Measurements from ENCODE around the gene SLC5A10. TPM values are rescaled to one million over a fixed set of nuclear protein-coding genes. Genes with fewer than 3 reads are reported as not detected.
A peak's percentile ranks its signal among the peaks of the same experiment; 100 is the strongest.
"Not testable (repeated sequence)": the region's sequence is repeated elsewhere in the genome, so short reads cannot be mapped to it uniquely, and the experiment has no call there.

SLC5A10 gene
- total RNA-seq, 1 experiment from 2014 or later, result not detected

DNA sequence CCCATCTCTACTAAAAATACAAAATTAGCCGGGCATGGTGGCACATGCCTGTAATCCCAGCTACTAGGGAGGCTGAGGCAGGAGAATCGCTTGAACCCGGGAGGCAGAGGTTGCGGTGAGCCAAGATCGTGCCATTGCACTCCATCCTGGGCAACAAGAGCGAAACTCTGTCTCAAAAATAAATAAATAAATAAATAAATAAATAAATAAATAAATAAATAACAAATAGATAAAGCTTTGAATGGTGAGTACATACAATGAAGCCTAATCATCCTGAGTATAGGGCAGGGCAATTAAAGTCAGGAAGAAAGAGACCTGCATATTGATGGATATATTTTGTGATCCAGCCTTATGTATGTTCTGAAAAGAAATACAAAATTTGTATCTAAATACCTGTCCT lies 4.1 kb downstream of the SLC5A10 start:
- not testable (repeated sequence) for H3K9me3 ChIP-seq (replicated peaks); H3K4me1 ChIP-seq; H3K27ac ChIP-seq; H3K27me3 ChIP-seq; H3K4me3 ChIP-seq; H3K36me3 ChIP-seq; DNase-seq

DNA sequence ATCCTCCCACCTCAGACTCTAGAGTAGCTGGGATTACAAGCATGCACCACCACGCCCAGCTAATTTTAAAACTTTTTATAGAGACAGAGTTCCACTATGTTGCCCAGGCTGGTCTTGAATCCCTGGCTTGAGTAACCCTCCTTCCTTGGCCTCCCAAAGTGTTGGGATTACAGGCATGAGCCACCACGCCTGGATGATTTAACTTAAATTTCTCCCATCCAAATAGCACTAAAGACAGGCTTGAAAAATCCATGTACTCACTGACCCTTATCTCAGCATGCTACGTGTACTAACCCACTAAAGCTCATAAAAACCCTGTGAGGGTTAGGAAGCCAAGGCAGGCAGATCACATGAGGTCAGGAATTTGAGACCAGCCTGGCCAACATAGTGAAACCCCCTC lies 4.6 kb downstream of the SLC5A10 start:
- Histone ChIP-seq H3K4me1 (peaks cover 3% of the 10 kb centered on the region; the same call in 1 of the 2 replicates), H3K4me3 (no peak overlapping the region), H3K27me3 (peaks cover 5% of the 10 kb centered on the region; the same call in 1 of the 2 replicates), H3K36me3 (no peaks in the 10 kb centered on the region), H3K27ac (no peak overlapping the region), H3K9me3 (replicated peaks) (no peaks in the 10 kb centered on the region)
- DNase-seq, result no peak

DNA sequence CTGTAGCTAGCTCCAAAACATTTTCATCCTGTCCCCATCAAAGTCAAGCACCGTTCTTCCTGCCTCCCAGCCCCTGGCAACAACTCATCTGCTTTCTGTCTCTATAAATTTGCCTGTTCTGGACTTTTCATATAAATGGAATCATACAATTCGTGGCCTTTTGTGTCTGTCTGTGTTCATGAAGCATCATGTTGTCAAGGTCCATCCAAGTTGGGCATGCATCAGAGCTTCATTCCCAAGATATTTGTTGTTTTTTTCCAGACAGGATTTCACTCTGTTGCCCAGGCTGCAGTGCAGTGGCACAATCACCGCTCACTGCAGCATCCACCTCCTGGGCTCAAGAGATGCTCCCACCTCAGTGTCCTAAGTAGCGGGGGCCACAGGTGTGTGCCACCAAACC lies 5.9 kb downstream of the SLC5A10 start:
- H3K27ac ChIP-seq, result no peak overlapping the region
- no peaks in the 10 kb centered on the region for H3K9me3 ChIP-seq (replicated peaks)
- no peaks in the 10 kb centered on the region for H3K27me3 ChIP-seq
- H3K36me3 ChIP-seq, result no peaks in the 10 kb centered on the region
- H3K4me1 ChIP-seq, result peaks cover 3% of the 10 kb centered on the region; the same call in 1 of the 2 replicates
- no peak for DNase-seq
- no peak overlapping the region for H3K4me3 ChIP-seq

DNA sequence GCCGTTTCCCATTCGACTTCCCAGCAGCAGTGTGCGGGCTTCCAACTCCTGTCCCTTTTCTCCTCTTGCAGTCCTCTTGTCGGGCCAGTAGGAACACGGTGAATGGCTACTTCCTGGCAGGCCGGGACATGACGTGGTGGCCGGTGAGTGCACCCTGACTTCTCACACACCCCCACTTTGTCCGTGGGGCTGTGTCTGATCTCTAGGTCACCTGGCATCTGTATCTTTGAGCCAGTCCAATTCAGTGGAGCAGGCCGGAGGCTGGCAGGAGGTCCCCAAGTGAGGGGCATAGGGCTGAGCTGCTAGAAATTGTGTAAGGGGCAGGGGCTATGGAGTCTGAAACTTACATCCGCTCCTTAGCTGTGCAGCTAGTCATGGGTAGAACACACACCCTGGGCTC lies 6.6 kb downstream of the SLC5A10 start:
- DNase-seq, result no peak
- H3K27me3 ChIP-seq, result no peaks in the 10 kb centered on the region
- no peak overlapping the region for H3K27ac ChIP-seq
- H3K4me1 ChIP-seq, result peaks cover 3% of the 10 kb centered on the region; the same call in 1 of the 2 replicates
- H3K9me3 ChIP-seq (replicated peaks), result no peaks in the 10 kb centered on the region
- H3K36me3 ChIP-seq, result no peaks in the 10 kb centered on the region
- no peak overlapping the region for H3K4me3 ChIP-seq

DNA sequence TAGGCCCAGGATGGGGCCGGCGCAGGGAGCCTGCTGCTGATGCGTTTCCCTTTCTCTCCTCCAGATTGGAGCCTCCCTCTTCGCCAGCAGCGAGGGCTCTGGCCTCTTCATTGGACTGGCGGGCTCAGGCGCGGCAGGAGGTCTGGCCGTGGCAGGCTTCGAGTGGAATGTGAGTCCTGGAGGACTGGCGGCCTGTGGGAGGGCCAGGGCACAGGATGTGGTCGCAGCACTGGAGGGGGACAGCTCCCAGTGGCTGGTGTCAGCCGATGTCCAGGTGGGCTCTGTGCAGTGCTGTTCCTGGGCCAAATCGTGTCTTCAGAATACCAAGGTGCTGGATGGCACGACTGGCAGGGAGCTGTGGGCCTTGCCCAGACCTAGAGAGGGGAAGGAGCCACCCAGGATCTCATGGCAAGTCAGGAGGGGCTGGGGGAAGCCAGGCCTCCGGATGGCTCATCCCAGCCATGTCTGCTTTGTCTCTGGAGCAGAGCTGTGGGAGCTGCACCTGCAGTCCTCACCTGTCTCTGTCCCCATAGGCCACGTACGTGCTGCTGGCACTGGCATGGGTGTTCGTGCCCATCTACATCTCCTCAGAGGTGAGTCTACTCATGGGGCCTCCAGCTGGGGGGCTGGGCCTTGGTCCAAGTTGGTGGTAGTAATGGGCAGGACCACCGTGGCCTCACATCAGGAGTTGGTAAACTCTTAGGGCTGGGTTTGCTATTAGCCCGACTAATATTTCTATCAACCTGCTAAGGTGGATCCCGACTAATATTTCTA lies 7.3 kb downstream of the SLC5A10 start:
- Histone ChIP-seq H3K9me3 (replicated peaks) (no peaks in the 10 kb centered on the region), H3K27ac (no peak overlapping the region), H3K36me3 (no peaks in the 10 kb centered on the region), H3K4me3 (no peak overlapping the region), H3K4me1 (peaks cover 3% of the 10 kb centered on the region; the same call in 1 of the 2 replicates), H3K27me3 (no peaks in the 10 kb centered on the region; the same call in 1 of the 2 replicates)
- peak; percentile 77 to 82 for DNase-seq

DNA sequence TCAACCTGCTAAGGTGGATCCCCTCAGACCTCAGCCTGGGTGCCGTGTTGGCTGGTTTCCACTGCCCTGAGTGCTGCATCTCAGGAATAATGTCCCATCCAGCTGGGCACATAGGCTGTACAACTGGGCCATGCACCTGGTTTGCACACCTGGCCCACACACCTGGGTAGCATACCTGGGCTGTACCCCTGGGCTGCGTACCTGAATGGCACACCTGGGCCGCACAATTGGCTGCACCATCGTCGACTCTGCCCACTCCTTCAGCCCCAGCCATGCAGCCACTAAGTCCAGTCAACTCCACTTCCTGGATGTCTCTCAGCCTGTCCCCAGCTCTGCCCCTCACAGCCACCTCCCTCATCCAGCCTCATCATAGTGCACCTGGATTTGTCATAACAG lies 7.9 kb downstream of the SLC5A10 start:
- H3K27ac ChIP-seq, result no peak overlapping the region
- H3K36me3 ChIP-seq, result no peaks in the 10 kb centered on the region
- DNase-seq, result peak in 1 of 2 experiments; percentile 19
- no peaks in the 10 kb centered on the region for H3K9me3 ChIP-seq (replicated peaks)
- H3K4me1 ChIP-seq, result peaks cover 3% of the 10 kb centered on the region; the same call in 1 of the 2 replicates
- H3K4me3 ChIP-seq, result no peak overlapping the region
- no peaks in the 10 kb centered on the region; the same call in 1 of the 2 replicates for H3K27me3 ChIP-seq

DNA sequence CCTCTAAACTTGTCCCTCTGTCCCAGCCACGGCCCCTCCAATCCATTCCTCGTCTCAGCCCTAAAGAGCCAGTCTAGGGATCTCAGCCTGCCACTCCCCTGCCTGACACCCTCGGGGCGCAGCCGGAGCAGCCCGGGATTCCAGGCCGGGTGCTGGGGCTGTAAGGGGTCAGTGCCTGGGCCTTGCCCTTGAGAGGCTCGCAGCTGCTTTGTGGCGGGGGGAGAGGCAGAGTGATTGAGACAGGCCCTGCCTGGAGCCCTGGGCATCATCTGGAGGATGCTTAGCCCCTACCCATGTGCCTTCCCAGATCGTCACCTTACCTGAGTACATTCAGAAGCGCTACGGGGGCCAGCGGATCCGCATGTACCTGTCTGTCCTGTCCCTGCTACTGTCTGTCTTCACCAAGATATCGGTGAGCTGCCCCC lies 8.3 kb downstream of the SLC5A10 start:
- Histone ChIP-seq H3K4me3 (no peak overlapping the region), H3K27me3 (no peaks in the 10 kb centered on the region; the same call in 1 of the 2 replicates), H3K9me3 (replicated peaks) (no peaks in the 10 kb centered on the region), H3K27ac (no peak overlapping the region), H3K36me3 (no peaks in the 10 kb centered on the region), H3K4me1 (peaks cover 3% of the 10 kb centered on the region; the same call in 1 of the 2 replicates)
- peak; percentile 41 to 52 for DNase-seq

DNA sequence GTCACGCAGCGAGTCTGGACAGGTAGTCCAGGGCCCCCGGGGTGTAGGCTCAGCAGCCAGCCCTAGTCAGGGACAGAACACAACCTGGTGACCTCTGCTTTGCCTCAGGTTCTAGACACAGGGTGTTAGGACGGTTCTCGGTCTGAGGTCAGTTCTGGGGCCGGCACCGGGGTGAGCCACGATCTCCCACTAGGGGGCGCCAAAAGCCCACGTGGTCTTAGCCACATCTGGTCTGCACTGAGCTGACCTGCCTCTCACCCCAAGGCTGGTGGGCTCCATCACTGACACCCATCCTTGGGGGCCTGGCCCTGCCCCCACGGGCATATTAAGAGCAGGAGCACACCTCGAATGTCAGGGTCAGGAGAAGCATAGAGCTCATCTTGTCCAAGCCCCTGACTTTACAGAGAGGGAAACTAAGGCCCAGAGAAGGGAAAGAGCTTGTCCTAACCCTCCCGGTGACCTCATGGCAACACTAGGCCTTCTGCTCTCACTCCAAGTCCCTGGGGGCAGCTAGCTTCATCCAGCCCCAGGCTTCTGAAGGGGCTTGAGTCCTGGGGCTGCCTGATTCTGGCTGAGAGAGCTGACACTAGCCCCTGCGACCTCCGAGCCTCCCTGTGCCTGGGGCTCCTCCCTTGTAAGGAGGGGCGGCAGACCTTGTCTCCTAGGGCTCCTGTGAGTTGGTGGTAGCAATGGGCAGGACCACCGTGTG lies 9.0 kb downstream of the SLC5A10 start:
- H3K4me3 ChIP-seq, result no peak overlapping the region
- no peak overlapping the region for H3K27ac ChIP-seq
- peaks cover 3% of the 10 kb centered on the region; the same call in 1 of the 2 replicates for H3K4me1 ChIP-seq
- DNase-seq, result peak; percentile 89 to 97
- H3K27me3 ChIP-seq, result peaks cover 4% of the 10 kb centered on the region; the same call in 1 of the 2 replicates
- H3K9me3 ChIP-seq (replicated peaks), result no peaks in the 10 kb centered on the region
- no peaks in the 10 kb centered on the region for H3K36me3 ChIP-seq

DNA sequence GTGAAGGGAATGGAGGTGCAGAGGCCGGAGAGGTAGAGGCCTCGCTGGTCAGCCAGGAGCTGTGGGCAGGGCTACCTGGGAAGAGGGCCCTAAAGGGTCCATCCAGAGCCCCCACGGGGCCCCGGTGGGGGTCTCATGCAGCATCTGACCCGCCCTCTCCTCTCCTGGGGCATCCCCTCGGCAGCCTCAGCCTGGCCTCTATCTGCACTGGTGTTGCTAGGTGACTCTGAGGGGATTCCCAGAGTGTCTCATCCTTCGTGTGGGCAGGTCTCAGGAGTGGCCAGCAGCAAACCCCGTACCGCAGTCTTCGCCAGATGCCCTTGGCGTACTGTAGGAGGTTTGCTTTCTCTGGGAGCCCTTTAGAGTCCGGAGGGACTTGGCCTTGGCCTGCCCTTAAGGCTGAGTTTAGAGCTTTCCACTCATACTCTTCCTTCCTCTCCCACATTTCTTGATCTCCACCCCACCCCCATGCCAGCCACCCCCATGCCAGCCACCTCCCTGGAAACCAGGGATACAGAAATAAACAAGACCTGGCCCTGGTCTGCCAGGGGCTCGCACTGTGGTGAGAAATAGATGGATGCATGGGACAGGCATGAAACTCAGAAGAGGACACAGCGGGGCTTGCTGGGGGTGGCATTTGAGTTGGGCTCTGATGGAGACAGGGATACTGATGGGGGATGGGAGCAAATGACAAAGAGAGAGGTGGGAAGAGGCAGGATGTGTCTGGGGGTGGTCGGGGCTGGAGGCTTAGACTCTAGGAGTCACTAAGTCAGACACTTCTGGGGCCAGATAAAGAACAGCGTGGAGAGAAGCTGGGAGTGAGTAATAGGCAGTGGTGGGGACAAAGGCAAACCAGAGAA lies 9.9 kb downstream of the SLC5A10 start:
- Histone ChIP-seq H3K9me3 (replicated peaks) (no peaks in the 10 kb centered on the region), H3K27me3 (peaks cover 4% of the 10 kb centered on the region; the same call in 1 of the 2 replicates), H3K4me1 (peaks cover 3% of the 10 kb centered on the region), H3K4me3 (no peak overlapping the region), H3K36me3 (no peaks in the 10 kb centered on the region), H3K27ac (no peak overlapping the region)
- peak in 1 of 2 experiments; percentile 15 for DNase-seq

DNA sequence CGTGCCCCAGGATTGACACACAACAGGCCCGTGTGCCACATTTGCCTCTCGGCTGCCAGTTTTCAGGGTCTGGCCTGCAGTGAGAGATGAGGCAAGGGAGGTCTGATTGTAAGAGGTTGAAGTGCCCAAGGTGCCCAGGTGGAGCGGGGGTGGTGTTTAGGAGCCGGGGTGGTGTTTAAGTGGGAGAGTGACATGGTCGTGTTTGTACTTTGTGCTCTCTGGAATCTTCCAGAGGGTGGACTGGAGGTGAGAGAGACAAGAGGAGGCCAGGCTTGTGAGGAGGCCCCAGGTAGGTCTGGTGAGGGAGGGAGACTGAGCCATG lies 10.5 kb downstream of the SLC5A10 start:
- peaks cover 9% of the 10 kb centered on the region for H3K4me1 ChIP-seq
- peaks cover 4% of the 10 kb centered on the region; the same call in 1 of the 2 replicates for H3K27me3 ChIP-seq
- H3K36me3 ChIP-seq, result no peaks in the 10 kb centered on the region
- H3K9me3 ChIP-seq (replicated peaks), result no peaks in the 10 kb centered on the region
- DNase-seq, result no peak
- H3K27ac ChIP-seq, result no peak overlapping the region
- no peak overlapping the region for H3K4me3 ChIP-seq

DNA sequence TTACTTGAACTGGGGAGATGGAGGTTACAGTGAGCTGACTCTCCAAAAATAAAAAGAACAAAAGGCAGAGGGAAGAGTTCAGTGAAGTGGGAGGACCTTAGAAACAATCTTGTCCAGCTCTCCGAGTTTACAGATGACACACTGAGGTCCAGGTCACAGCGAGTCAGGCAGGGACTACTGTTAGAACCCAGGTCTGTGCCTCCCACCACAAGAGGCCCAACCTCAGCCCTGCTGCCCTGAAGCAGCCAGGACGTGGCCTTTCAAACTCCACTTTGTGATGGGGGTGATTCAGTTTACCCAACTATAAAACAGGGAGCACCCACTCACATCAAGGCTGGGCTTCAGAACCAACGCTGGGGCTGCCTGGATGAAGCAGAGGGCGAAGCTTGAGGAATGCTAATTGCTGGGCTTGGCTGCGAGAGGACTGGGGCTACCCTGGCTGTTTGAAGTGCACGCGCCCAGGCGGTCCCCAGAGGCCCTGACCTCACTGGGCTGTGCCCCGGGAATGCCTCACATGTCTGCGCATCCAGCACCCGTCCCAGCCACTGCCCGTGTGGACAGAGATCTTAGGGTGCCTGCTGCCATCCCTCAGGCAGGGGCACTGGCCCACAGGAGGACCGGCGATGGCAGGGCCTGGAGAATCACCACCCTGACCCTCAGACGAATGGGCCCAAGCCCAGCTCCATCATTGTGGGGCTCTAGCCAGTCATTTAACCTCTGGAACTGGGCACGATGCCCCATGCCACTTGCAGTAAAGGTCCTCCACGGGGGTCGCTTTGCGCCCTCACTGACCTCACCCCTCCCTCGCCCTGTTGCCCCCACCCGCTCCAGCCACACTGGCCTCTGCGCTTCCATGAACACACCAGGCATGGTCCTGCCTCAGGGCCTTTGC lies 11.4 kb downstream of the SLC5A10 start:
- no peaks in the 10 kb centered on the region for H3K9me3 ChIP-seq (replicated peaks)
- peaks cover 4% of the 10 kb centered on the region; the same call in 1 of the 2 replicates for H3K27me3 ChIP-seq
- DNase-seq, result peak in 1 of 2 experiments; percentile 14
- peaks cover 11% of the 10 kb centered on the region for H3K4me1 ChIP-seq
- H3K36me3 ChIP-seq, result no peaks in the 10 kb centered on the region
- no peak overlapping the region for H3K27ac ChIP-seq
- H3K4me3 ChIP-seq, result no peak overlapping the region

DNA sequence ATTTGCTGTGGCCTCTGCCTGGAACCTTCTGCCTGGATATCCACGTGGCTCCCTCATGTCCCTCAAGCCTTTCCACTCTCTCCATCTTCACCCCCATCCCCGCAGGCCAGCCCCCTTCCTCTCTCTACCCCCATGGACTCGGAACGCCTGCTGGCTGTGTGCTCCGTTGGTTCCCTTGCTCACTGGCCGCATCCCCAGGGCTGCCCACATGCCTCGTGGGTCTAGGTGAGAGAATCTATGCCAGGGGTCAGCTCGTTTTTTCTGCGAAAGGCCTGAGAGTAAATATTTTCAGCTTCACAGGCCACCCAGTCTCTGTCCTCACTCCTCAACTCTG lies 12.0 kb downstream of the SLC5A10 start:
- DNase-seq, result no peak
- no peaks in the 10 kb centered on the region for H3K9me3 ChIP-seq (replicated peaks)
- peaks cover 11% of the 10 kb centered on the region for H3K4me1 ChIP-seq
- no peaks in the 10 kb centered on the region for H3K36me3 ChIP-seq
- H3K27ac ChIP-seq, result no peak overlapping the region
- H3K4me3 ChIP-seq, result no peak overlapping the region
- peaks cover 4% of the 10 kb centered on the region; the same call in 1 of the 2 replicates for H3K27me3 ChIP-seq

DNA sequence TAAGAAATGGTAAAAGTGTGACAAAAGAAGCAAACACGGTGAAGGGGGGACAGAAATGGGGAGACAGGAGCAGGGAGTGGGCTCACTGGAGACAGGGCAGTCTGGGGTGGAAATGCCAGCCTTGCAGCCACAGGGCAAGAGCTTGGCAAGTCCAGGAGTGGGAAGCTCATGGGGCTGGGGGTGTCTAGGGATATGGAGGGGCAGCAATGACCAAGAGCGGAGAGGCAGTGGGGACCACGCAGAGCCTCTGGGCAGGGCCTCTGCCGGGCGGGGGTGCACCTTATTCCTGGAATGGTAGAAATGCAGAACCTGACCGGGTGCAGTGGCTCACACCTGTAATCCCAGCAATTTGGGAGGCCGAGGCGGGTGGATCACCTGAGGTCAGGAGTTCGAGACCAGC lies 12.6 kb downstream of the SLC5A10 start:
- no peak for DNase-seq
- Histone ChIP-seq H3K36me3 (no peaks in the 10 kb centered on the region), H3K27me3 (peaks cover 4% of the 10 kb centered on the region; the same call in 1 of the 2 replicates), H3K4me1 (peaks cover 8% of the 10 kb centered on the region), H3K9me3 (replicated peaks) (no peaks in the 10 kb centered on the region), H3K4me3 (no peak overlapping the region), H3K27ac (no peak overlapping the region)
